ENCODE results near the gene ETFB. TPM values are rescaled to one million over a fixed set of nuclear protein-coding genes. Genes with fewer than 3 reads are reported as not detected.

ETFB gene
- total RNA-seq, 1 donor from 2014 or later: 43.7 TPM

GRCh38 chr19:51382004-51382403 is 15.8 kb upstream of the ETFB start:
- Mint-ChIP-seq H3K4me3 (ENCODE audit: unreplicated experiment) (no peak overlapping the region), H3K9me3 (ENCODE audit: low read depth) (no peaks in the 10 kb centered on the region), H3K4me1 (ENCODE audit: low read depth) (no peaks in the 10 kb centered on the region), H3K36me3 (ENCODE audit: low read depth) (no peaks in the 10 kb centered on the region), H3K27me3 (ENCODE audit: low read depth) (no peaks in the 10 kb centered on the region), H3K27ac (ENCODE audit: unreplicated experiment) (no peak overlapping the region)
- no peak for DNase-seq (ENCODE audit: low spot score)
- no peak for TF ChIP-seq CTCF (IDR thresholded peaks at IDR 0.05)

- no peaks in the 10 kb centered on the region for H3K36me3 Mint-ChIP-seq (ENCODE audit: low read depth)
Observed at GRCh38 chr19:51380379-51380778, 14.2 kb upstream of the ETFB start.

GRCh38 chr19:51377422-51377821 is 11.2 kb upstream of the ETFB start:
- no peak for DNase-seq (ENCODE audit: low spot score)
- Mint-ChIP-seq H3K4me3 (ENCODE audit: unreplicated experiment) (no peak overlapping the region), H3K36me3 (ENCODE audit: low read depth) (no peaks in the 10 kb centered on the region), H3K4me1 (ENCODE audit: low read depth) (no peaks in the 10 kb centered on the region), H3K27ac (ENCODE audit: unreplicated experiment) (no peak overlapping the region), H3K27me3 (ENCODE audit: low read depth) (no peaks in the 10 kb centered on the region), H3K9me3 (ENCODE audit: low read depth) (no peaks in the 10 kb centered on the region)
- TF ChIP-seq CTCF (IDR thresholded peaks at IDR 0.05): no peak

More at GRCh38 chr19:51380379-51380778, 14.2 kb upstream of the ETFB start:
- Mint-ChIP-seq H3K27ac (ENCODE audit: unreplicated experiment) (no peak overlapping the region), H3K4me1 (ENCODE audit: low read depth) (no peaks in the 10 kb centered on the region), H3K27me3 (ENCODE audit: low read depth) (no peaks in the 10 kb centered on the region), H3K4me3 (ENCODE audit: unreplicated experiment) (no peak overlapping the region), H3K9me3 (ENCODE audit: low read depth) (no peaks in the 10 kb centered on the region)
- peak; percentile 74 for DNase-seq (ENCODE audit: low spot score)
- no peak for TF ChIP-seq CTCF (IDR thresholded peaks at IDR 0.05)

GRCh38 chr19:51375504-51376221 is 9.5 kb upstream of the ETFB start:
- Mint-ChIP-seq H3K9me3 (ENCODE audit: low read depth) (no peaks in the 10 kb centered on the region), H3K4me1 (ENCODE audit: low read depth) (no peaks in the 10 kb centered on the region), H3K36me3 (ENCODE audit: low read depth) (no peaks in the 10 kb centered on the region), H3K27ac (ENCODE audit: unreplicated experiment) (no peak overlapping the region), H3K27me3 (ENCODE audit: low read depth) (no peaks in the 10 kb centered on the region), H3K4me3 (ENCODE audit: unreplicated experiment) (no peak overlapping the region)
- no peak for TF ChIP-seq CTCF (IDR thresholded peaks at IDR 0.05)
- peak; percentile 29 for DNase-seq (ENCODE audit: low spot score)

GRCh38 chr19:51372649-51373504 is 6.7 kb upstream of the ETFB start, which contains the start of gene NKG7:
Gene NKG7 (minus strand): TSS chr19:51372654. CDS start chr19:51372535, 119 bp downstream.
- Mint-ChIP-seq H3K27me3 (ENCODE audit: low read depth) (no peaks in the 10 kb centered on the region), H3K9me3 (ENCODE audit: low read depth) (no peaks in the 10 kb centered on the region), H3K4me1 (ENCODE audit: low read depth) (peaks cover 5% of the 10 kb centered on the region), H3K36me3 (ENCODE audit: low read depth) (no peaks in the 10 kb centered on the region), H3K27ac (ENCODE audit: unreplicated experiment) (no peak within 1 kb of the TSS), H3K4me3 (ENCODE audit: unreplicated experiment) (no peak within 1 kb of the TSS)
- TF ChIP-seq CTCF (IDR thresholded peaks at IDR 0.05): no peak
- DNase-seq (ENCODE audit: low spot score): peak; percentile 6
